H1 (cell line): ENCODE data around the gene HMGB1. TPM values are rescaled to one million over a fixed set of nuclear protein-coding genes. Genes with fewer than 3 reads are reported as not detected.

ENCODE experiments used
- CHD7 ChIP-seq: fragments of 300-600 bp; sonication (generic); IDR thresholded peaks from 2 replicates; pipeline ENCODE4 v1.7.1; 2012; ENCODE audit warnings: low read length, moderate library complexity, mild to moderate bottlenecking, inconsistent platforms; ENCODE audit not compliant: insufficient replicate concordance
- EP300 ChIP-seq, 2 experiments: IDR thresholded peaks; 1 replicate in 1 of 2; 2 replicates in 1 of 2; pipeline ENCODE4 v1.6.1; 2011 to 2012; ENCODE audit warnings: low read depth in 2 of 2, low read length in 2 of 2, mild to moderate bottlenecking in 2 of 2, borderline replicate concordance in 1 of 2, inconsistent platforms in 1 of 2, moderate library complexity in 1 of 2
- PHF8 ChIP-seq: fragments of 200-600 bp; sonication (generic); conservative IDR thresholded peaks from 2 replicates; pipeline ENCODE4 v1.7.1; 2012; ENCODE audit warnings: low read depth, mild to moderate bottlenecking, inconsistent platforms, low read length, moderate library complexity
- RAD21 ChIP-seq, 2 experiments: IDR thresholded peaks in 1 of 2; conservative IDR thresholded peaks in 1 of 2; 2 replicates each; pipeline ENCODE4 v1.6.1; 2011; ENCODE audit warnings: low read depth in 2 of 2, low read length in 2 of 2, improper control_type of control experiment in 1 of 2, inconsistent platforms in 1 of 2, mild to moderate bottlenecking in 1 of 2, moderate library complexity in 1 of 2
- RBBP5 ChIP-seq: IDR thresholded peaks from 2 replicates; pipeline ENCODE4 v1.7.1; 2012; ENCODE audit warnings: low read depth, mild to moderate bottlenecking, inconsistent platforms, low read length, moderate library complexity, borderline replicate concordance
- SIX5 ChIP-seq: IDR thresholded peaks from 2 replicates; pipeline ENCODE4 v1.6.1; 2011; ENCODE audit warnings: mild to moderate bottlenecking, low read depth, low read length
- TBP ChIP-seq: IDR thresholded peaks from 2 replicates; pipeline ENCODE4 v1.6.1; 2011; ENCODE audit warnings: low read depth, low read length, improper control_type of control experiment
- TCF12 ChIP-seq: IDR thresholded peaks from 2 replicates; pipeline ENCODE4 v1.6.1; 2011; ENCODE audit warnings: low read depth, mild to moderate bottlenecking, low read length
- polyA plus RNA-seq, 7 experiments: library from polyadenylated mRNA; depleted of rRNA in 3 of 7; stranded (reverse) in 5 of 7; unstranded in 2 of 7; fragments of >200 nt in 5 of 7; fragments of 200-250 nt in 2 of 7; gene quantifications; 1 replicate in 5 of 7; 2 replicates in 1 of 7; 4 replicates in 1 of 7; pipeline versions ENCODE4 v1.2.1 to v1.2.3, GENCODE V29; 2011 to 2013; ENCODE audit warnings: missing spikeins in 2 of 7, mixed read lengths in 2 of 7
- total RNA-seq: library from RNA; stranded (reverse); fragmentation: NEBNext Ultra II Directional; extraction: Animal tissue kit (Norgen Biotek cat#: 25700); gene quantifications from 2 replicates; pipeline ENCODE4 v1.2.1, GENCODE V29; 2021

The HMGB1 gene
- total and polyA plus RNA-seq, 2 of the 8 experiments (the other 6 are each of a cell fraction or from before 2014, with no cell fraction given), result 123 to 776 TPM

- TF ChIP-seq EP300 (IDR thresholded peaks at IDR 0.05; ENCODE audit: borderline replicate concordance in 1 of 2, low read depth in 2 of 2, low read length in 2 of 2) (0 out of 3 replicates have a peak, but pooled peaks of 1 of the 2 experiments have one; percentile 34), PHF8 (no peak; the same call in 1 of the 2 replicates), RBBP5 (no peak), CHD7 (no peak), TBP (no peak), TCF12 (no peak), RAD21 (IDR thresholded peaks at IDR 0.05 in 1 of 2, conservative IDR thresholded peaks at IDR 0.05 in 1 of 2; ENCODE audit: low read depth in 2 of 2, low read length in 2 of 2) (no peak; a peak in 1 of 4 replicates), SIX5 (no peak)
Observed at GRCh38 chr13:30464496-30465342, 1.0 kb downstream of the HMGB1 start (continued).
